IPS-NIHi11 (cell line): ENCODE data around the gene NFKB1.
A peak's percentile ranks its signal among the peaks of the same experiment; 100 is the strongest.
"Not testable (repeated sequence)": the region's sequence is repeated elsewhere in the genome, so short reads cannot be mapped to it uniquely, and the experiment has no call there.

ENCODE experiments used
- DNase-seq: peaks from one replicate; pipeline ENCODE4 v3.0.0; 2012; ENCODE audit warnings: mixed read lengths, low spot score

Gene NFKB1

DNA sequence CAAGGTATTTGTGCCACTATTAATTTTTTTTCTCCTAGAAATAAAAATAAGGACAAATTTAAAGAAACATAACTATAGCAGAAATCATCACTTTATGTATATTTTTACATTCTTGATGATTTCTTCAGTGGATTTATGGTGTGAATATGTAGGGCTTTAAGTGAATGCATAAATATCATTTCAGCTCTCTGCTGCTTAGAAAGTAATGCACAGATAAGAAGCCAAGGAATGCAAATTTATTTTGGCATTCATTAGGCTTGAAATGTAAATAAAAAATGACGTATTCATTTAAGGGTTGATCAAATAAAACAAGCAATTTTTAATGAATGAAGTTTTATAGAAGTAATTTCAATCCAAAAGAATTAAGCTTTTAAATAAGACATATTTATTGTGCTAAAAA, 66.3 kb downstream of the NFKB1 start:
- DNase-seq = no peak

DNA sequence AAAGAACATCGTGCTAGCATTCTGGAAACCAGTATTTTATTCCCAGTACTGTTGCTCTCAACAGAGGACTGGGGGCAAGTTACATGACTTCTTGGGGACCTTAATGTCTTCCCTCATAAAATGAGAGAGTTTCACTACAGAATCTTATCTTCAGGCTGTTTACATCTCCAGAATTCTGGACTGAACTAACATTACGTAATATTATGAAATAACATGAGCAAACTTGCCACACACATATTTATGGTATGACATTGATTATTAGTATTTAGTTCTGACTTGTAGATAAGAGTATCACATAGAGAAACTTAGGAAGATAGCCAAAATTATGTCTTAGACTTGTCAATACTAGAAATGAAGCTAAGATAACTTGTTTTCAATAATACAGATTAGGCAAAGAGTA, 68.0 kb downstream of the NFKB1 start:
- DNase-seq = no peak

DNA sequence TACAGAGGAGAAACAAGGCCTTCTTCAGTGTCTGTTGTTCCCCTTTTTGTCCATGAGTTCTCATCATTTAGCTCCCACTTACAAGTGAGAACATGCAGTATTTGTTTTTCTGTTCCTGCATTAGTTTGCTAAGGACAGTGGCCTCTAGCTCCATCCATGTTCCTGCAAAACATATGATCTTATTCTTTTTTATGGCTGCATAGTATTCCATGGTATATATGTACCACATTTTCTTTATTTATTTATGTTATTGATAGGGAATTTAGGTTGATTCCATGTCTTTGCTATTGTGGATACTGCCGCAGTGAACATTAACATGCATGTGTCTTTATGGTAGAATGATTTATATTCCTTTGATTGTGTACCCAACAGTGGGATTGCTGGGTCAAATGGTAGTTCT, 69.1 kb downstream of the NFKB1 start:
- DNase-seq = not testable (repeated sequence)

DNA sequence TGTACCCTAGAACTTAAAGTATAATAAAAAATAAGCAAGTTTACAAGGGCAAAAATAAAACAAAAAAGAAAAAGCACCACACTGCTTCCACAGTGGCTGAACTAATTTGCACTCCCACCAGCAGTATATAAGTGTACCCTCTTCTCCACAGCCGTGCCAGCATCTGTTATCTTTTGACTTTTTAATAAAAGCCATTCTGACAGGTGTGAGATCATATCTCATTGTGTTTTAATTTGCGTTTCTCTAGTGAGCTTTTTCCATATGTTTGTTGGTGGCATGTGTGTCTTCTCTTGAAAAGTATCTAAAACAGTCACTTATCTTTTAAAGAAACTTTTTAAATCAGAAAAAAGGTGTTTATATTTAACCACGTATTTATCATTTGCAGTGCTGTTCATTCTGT, 71.3 kb downstream of the NFKB1 start:
- no peak for DNase-seq

DNA sequence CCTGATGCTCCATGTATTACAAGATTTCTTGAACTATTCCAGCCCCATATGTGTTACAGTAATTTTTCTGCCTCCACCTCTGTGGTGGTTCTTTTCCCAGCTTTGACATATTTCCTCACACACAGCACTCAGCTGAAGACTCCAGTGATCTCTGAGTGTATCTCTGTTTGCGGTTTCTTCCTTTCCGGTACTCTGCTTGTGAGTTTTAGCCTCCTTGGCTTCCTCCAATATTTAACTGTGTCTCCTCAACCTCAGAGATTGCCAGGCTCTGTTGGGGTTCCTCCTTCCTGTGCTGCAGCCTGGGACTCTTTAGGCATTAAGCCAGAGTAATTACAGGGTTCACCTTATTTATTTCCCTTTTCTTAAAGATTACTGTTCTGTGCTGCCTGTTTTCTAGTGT, 73.2 kb downstream of the NFKB1 start:
- DNase-seq = no peak

DNA sequence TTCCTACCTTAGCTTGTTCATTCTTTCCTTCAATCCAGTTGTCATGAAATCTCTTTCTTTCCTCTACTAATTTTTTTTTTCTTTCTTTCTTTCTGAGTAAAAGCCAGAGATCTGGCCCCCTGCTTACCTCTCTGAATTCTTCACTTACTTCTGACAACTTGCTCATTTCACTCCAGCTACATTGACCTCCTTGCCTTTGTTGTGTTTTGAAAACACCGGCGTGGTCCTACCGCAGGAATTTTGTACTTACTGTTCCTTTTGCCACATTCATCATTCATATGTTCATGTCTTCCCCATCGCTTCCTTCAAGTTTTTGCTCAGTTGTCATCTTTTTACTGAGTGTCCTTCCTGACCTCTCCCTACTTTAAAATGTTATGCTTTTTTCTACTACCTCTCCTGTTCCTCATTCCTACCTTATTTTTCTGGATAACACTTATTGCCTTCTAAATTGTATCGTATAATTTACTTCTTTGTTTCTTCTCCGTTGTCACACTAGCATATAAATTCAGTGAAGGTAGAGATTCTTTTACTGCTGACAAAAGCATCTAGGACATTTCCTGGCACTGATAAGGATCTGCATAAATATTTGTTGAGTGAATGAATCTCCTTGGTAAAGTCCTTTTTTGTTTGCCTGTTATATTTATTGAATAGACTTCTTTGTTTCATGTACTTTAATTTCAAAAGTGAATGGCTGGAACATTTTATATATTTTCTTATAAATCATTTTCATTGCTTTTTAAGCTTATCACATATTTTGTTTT, 74.4 kb downstream of the NFKB1 start:
- no peak for DNase-seq

DNA sequence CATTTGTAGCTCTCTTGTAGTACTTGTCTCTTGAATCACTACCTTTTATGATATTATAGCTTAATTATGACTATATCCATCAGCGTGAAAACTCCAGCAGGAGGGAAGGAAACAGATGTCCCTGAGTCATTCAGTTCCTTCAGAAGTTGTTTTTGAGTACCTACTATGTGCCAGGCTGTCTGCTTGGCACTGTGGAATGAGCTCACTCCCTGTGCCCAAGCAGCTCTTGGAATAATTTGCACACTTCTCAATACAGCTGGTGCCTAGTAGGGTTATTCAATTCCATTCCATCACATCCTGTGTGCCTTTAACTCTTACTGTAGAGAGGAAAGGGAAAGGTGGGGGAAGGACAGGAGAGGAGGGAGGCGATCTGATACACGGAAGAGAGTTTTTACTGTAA, 77.1 kb downstream of the NFKB1 start:
- DNase-seq = no peak

DNA sequence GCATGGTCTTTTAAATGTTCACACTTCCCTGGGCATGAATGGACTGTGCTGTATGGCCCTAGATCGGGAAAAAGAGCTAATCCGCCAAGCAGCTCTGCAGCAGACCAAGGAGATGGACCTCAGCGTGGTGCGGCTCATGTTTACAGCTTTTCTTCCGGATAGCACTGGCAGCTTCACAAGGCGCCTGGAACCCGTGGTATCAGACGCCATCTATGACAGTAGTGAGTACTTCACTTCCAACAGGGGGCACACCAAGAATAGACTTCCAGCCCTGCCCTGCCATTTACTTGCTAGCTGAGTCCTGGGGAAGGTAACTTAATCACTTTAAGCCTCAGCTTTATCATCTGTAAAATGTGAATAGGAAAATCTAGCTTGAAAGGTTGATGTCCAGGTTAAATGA, 77.7 kb downstream of the NFKB1 start:
- peak; percentile 65 for DNase-seq

DNA sequence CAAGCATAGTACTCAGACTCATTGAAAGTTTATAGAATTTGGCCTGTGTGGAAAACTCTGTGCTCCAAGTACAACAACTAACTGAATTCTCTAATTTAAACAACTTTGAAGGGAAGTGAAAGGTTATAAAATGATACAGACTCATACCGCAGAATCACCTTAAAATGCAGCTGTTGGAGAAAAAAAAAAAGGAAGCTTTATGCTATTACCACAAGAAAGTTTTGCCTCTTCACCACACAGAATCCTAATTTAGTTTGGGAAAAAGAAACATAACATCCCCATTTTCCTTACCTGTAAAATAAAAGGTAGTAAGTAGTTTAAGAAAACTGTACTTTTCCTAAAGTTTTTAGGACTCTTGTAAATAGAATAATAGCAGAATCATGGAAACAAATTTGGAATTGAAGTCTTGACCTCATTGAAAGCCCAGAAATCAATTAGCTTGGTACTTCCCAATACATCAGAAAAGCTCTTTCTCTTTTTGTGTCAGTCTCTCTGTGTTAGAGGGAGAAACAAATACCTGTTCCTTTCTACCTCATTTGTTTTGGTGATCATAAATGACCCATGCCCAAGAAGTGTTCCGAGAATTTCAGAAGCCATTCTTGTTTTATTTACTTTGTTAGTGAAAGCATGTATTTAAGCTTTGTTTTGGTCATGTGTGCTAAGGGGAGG, 78.8 kb downstream of the NFKB1 start:
- no peak for DNase-seq

DNA sequence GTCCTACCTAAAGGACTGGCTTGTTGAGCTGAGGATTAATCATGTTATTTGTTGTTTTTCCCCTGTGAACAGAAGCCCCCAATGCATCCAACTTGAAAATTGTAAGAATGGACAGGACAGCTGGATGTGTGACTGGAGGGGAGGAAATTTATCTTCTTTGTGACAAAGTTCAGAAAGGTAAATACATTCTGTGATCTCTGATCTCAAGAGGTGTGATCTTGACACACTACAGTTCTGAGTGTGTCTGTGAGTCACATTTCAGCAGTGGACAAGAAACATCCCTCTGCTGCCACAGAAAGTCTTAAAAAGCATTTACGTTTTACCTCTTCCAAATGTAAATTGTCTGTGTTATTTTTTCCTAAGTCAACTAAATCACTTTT, 79.3 kb downstream of the NFKB1 start:
- no peak for DNase-seq

DNA sequence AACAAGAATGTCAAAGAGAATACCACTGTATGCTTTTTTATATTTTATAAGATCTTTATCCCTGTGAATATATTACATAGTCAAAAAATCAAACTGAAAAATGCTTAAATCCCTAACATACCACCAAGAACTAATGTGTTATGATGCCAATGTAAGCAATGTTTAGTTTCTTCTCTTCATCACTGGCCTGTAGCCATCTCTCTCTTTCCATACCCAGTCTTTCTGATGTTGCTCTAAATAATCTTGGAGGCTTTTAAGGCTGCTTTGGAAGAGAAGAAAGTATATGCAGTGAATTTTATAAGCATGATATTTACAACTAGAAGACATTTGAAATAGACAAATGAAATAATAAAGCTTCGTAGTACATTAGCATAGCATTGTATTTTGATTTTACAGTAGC, 82.9 kb downstream of the NFKB1 start:
- DNase-seq = no peak

DNA sequence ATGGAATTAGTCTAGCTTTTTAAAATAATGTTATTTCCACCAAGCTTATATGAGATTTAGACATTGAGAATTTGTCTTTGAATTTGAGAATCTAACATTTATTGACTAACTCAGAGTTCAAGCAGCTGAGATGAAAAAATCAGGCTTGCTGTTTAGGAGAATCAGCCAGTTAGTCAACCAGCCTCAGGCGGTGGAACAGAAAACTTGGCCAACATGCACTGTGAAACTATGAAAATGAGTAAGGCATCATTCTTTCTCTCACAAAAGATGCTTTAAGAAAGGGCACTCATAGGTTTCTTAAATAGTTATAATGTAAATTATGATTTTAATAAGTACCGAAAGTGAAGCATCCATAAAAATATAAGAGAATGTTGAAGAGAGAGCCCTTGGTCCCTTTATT, 84.2 kb downstream of the NFKB1 start:
- DNase-seq = no peak

DNA sequence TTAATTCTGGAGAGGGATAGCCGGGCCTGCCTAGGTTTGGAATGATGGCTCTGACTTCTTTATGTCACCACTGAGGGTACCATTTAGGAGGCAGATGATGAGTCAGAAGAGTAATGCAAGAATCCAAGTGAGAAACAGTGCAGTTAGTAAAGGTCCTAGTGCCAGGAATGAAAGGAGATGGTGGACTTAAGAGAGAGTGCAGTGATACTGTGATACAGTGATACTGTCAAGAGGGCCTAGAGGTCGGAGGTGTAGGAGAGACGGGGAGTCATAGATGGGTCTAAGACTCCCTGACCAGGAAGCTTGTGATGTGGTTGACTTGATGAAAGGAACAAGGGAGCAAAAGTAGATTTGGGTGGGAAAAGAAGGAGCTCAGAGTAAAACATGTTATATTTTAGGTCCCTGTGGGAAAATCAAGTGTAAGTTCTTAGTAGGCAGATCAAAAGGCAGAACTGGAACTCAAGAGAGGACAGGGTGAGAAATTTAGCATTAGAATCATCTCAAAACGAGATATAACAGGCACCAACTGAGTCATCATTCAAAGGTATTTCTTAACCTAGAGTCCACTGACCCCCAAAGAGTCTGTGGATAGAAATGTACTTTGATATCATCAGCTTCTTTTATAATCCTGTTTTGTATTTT, 85.0 kb downstream of the NFKB1 start:
- no peak for DNase-seq

DNA sequence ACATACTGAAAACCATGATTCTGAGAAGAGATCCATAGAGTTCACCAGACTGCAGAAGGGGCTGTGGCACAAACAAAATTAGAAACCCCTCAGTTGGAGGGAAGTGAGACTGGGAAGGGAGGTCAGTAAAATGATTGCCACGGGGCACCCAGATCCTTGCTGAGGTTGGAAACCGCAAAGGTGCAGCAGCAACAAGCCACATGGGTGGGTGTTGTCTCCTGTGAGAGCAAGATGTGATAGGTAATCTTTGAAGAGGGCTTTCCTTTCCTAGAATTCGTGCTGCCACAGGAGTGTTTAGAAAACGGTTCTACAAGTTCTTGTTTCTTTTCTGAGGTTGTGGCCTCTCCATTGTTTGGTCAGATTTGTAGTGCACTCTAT, 85.5 kb downstream of the NFKB1 start:
- no peak for DNase-seq

DNA sequence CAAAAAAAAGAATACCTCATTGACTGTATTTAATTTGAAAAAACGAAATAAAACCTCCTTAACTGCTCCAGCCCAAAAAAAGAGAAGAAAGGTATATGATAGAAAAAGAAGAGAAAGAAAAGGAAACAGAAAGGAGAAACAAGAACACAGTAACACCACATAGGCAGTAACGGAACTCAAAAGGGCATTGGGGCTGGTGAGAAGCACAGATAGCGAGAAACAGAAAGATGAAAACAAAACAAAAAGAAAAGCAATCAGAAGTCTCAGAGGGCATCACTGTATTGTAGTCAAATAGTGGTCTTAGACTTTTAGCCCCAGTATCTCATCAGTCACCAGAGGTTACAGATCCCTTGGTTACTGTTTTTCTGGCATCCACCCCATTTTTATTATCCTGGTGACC, 88.6 kb downstream of the NFKB1 start:
- DNase-seq = no peak

DNA sequence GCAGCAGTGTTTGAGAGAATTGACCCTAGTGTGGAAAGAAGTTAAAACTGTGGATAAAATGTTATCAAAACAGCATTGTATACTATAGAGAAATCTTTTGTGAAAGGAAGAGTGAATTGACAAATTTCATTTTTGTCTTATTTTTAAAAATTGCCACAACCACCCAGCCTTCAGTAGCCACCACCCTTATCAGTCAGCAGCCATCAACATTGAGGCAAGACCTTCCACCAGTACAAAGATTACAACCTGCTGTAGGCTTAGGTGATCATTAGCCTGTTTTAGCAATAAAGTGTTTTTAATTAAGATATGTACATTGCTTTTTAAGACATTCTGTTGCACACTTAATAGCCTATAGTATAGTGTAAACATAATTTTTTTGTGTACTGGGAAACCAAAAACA, 91.1 kb downstream of the NFKB1 start:
- no peak for DNase-seq

DNA sequence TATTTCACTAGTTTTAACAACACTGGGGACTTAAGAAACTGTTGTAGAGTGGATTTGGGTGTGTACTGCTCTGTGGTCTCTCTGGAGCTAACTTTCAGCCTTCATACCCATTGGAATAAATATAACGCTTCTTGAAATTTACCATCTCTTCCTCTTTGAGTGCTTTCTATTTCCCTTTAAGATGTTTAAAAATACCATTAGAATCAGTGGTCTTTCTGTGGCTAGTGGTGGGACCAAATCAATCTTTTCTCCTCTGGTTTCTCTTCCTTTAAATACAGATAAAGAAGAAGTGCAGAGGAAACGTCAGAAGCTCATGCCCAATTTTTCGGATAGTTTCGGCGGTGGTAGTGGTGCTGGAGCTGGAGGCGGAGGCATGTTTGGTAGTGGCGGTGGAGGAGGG, 92.0 kb downstream of the NFKB1 start:
- DNase-seq = no peak

DNA sequence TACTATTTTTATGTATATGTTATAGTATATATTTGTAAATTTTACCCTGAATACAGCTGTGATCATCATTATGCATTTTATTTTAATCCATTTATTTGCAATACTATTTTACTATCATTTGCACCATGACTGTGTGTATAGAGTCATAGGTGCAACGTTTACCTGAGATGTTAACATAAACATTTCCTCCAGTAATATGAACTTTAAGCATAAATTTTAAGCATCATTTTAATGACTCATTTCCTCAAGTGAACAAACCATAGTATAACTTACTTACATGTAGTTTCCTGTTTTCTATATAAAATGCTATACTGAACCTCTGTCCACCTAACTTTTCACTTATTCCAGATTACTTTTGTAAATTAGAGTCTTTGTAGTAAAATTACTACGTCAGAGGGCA, 92.8 kb downstream of the NFKB1 start:
- DNase-seq = no peak

DNA sequence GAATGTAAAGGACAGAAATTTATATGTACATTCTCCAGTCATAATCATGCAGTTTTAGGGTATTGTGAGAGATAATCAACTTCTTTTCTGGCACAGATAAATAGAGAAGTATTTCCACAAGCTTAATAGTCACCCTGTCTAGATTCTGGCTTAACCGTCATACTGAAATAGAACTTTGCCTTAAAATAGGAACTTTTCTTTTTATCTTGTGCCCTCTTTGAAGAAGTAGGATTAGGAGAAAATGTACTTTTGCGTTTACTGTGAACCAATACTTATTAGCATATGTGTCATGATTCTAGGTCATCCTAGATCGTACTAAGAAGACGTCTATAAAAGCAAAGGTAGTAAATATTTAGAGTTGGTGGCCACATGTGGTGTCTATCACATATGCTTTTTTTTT, 95.4 kb downstream of the NFKB1 start:
- no peak for DNase-seq

DNA sequence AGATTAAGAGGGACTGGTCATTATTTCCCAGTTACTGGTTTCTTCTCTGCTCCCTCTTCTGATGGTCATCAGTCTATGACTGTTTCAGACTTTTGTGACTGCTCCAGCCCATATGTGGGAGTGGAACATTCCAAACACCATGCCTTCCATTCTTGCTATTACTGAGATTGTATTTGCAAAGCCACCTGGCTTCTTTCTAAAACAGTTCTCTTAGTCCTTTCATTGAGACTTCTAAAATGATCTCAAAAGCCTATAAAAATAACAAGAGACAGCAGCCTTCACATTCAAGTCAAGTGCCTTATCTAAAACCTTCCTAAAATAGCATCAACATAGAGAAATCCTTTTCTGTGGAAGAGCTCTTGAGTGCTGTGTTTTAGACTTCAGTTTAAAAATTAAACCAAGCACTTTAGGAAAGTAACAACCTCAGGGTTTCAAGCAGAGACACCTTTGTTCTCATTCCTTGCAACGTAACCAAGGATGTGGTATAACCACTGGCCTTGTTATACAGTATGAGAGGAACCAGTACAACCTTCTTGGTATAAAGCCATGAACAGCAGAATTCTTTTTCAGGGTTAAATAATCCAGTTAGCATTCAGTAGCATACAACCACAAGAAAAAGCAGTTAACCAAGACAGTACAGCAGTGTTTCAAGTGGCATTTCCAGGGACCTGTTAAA, 97.1 kb downstream of the NFKB1 start:
- no peak for DNase-seq

DNA sequence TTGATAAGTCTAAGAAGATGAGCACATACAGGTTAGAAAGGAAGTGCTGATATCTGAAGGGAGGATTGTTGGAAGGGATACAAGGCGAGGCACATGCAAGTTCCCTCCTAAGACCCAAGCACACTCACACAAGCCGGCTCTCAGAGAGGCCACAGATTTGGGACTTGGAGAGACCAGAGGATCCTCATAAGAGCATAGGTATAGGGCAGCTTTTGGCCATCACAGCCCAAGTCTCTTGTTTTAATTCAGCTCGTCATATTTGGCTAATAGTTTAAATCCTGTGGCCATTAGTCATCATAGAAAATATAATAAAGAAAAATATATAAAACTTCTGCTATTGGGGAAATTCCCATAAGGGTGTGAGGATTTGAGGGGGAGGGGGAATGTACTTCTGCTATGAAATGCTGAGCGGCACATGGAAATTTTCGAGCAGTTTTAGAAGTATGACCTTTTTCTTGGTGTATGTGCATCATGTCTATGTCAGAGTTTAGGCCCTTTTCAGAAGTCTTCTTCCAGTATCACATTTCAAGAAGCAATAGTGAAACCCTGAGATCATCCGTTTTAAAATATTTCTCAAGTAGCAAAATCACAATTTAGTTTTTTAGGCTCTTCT, 97.7 kb downstream of the NFKB1 start:
- no peak for DNase-seq

DNA sequence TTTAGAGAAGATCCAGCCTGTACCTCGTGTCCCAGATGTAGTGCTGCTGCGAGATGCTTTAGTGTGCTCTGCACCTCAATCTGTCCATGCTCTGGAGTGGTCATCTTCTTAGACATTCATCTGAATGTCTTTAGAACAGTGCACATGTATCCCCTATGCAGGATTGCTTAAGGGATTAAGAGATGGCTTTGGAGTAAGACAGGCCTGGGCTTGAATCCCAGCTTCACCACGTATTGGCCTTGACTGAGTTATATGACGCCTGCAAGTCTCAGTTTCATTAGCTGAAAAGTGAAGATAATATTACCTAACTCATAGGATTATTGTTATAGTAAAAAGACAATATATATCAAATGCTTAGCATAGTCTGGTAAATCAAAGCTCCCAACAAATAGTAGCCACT, 98.3 kb downstream of the NFKB1 start:
- no peak for DNase-seq

DNA sequence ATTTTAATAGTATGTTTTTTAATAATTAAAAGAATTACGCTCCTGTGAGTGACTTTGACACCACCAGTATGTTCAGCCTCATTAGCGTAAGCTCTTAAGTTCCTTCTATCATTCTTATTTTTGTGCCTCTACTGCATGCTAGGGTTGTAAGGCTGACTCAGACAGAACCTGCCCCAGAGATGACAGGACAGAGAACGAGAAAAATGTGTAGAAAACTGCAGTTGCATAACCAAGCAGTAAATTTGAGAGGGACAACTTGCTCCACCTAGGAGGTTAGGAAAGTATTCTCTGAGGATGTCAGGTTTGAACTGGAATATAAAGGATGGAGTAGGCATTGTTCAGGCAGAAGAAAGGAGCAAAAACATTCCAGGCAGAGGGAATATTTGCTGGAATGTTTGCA, 98.7 kb downstream of the NFKB1 start:
- DNase-seq = no peak
